Measurements from ENCODE around the gene WDR91. TPM values are rescaled to one million over a fixed set of nuclear protein-coding genes. Genes with fewer than 3 reads are reported as not detected.
A peak's percentile ranks its signal among the peaks of the same experiment; 100 is the strongest.

WDR91 gene
- total RNA-seq (2022) (6.7 and 7.3 TPM in 2 replicates), Bru-seq, nascent RNA (percentile 51 among the genes with signal in this experiment), BruChase-seq, experiment 1, labeled RNA remaining after a 6-hour chase (percentile 55 among the genes with signal in this experiment), BruChase-seq, experiment 2, labeled RNA remaining after a 2-hour chase (percentile 54 among the genes with signal in this experiment)
- long read RNA-seq, full-length matches to known transcripts = 8 of 16 reads
- long read RNA-seq, partial matches to known transcripts = 2 of 16 reads
- long read RNA-seq, other reads (novel, unspliced or antisense) = 6 of 16 reads

GRCh38 chr7:135211179-135211945 lies at the start of gene WDR91:
TSS of gene WDR91 (minus strand) at chr7:135211526. CDS start at chr7:135211502, 24 bp downstream.
- CTCF ChIA-PET = interaction anchor here (0.6 to 1.2 kb wide), 7 partner anchors 36 to 560 kb away, joined by 3 to 5 read pairs (median 3); no protein-coding TSS in a partner anchor
- BruUV-seq (replicated peaks) = no TSS peak
- intact Hi-C loops (cut with micrococcal nuclease) = loop anchor here (1.0 kb wide), 1 partner anchor 41 kb away; the partner anchor contains the start of gene CYREN
- Mint-ChIP-seq H3K4me1 (ENCODE audit: insufficient read depth, unreplicated experiment) (no peaks in the 10 kb centered on the region), H3K9me3 (ENCODE audit: unreplicated experiment) (no peaks in the 10 kb centered on the region), H3K27me3 (ENCODE audit: insufficient read depth, unreplicated experiment) (no peaks in the 10 kb centered on the region), H3K36me3 (ENCODE audit: insufficient read depth, unreplicated experiment) (peaks cover 1% of the 10 kb centered on the region), H3K4me3 (ENCODE audit: unreplicated experiment) (peak within 1 kb of the TSS; percentile 91), H3K27ac (ENCODE audit: low read depth, unreplicated experiment) (peak within 1 kb of the TSS; percentile 92)
- POLR2A ChIA-PET = interaction anchor here (0.5 to 3.5 kb wide), 14 partner anchors 9 to 565 kb away, joined by 3 to 78 read pairs (median 5); partner anchors contain the start of genes BPGM, CNOT4 and CYREN
- TF ChIP-seq CTCF (IDR thresholded peaks at IDR 0.05; ENCODE audit: unreplicated experiment) = no peak
- peak; percentile 94 for DNase-seq (ENCODE audit: unreplicated experiment)

DNA sequence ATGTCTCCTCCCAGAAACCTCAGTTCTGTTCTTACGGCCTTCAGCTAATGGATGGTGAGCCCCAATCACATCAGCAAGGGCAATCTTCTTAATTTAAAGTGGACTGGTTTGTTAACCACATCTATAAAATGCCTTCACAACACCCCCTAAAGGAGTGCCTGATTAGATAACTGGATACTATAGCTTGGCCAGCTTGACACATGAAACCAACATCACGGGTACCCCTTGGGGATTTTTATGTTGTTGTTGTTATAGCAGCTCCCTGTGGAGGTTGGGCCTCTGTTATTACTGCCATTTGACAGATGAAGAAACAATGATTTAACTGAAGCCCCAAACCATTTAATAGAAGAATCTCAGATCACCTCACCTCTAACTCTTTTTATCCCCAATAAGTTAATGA lies 49.1 kb upstream of the WDR91 start:
- CTCF ChIA-PET = interaction anchor here (0.9 to 3.1 kb wide), 2 partner anchors 12 to 14 kb away, joined by 4 to 22 read pairs; no protein-coding TSS in a partner anchor
- TF ChIP-seq CTCF (IDR thresholded peaks at IDR 0.05; ENCODE audit: unreplicated experiment) = no peak
- POLR2A ChIA-PET = no interaction called here
- Mint-ChIP-seq H3K4me1 (ENCODE audit: insufficient read depth, unreplicated experiment) (no peaks in the 10 kb centered on the region), H3K9me3 (ENCODE audit: unreplicated experiment) (no peaks in the 10 kb centered on the region), H3K27me3 (ENCODE audit: insufficient read depth, unreplicated experiment) (no peaks in the 10 kb centered on the region), H3K27ac (ENCODE audit: low read depth, unreplicated experiment) (no peak overlapping the region), H3K4me3 (ENCODE audit: unreplicated experiment) (no peak overlapping the region), H3K36me3 (ENCODE audit: insufficient read depth, unreplicated experiment) (peaks cover 4% of the 10 kb centered on the region)
- intact Hi-C loops (cut with micrococcal nuclease) = no loop called here
- DNase-seq (ENCODE audit: unreplicated experiment) = no peak
- no TSS peak for BruUV-seq (replicated peaks)

GRCh38 chr7:135259702-135260101 lies 48.4 kb upstream of the WDR91 start:
- Mint-ChIP-seq H3K9me3 (ENCODE audit: unreplicated experiment) (no peaks in the 10 kb centered on the region), H3K4me1 (ENCODE audit: insufficient read depth, unreplicated experiment) (no peaks in the 10 kb centered on the region), H3K27ac (ENCODE audit: low read depth, unreplicated experiment) (no peak overlapping the region), H3K36me3 (ENCODE audit: insufficient read depth, unreplicated experiment) (peaks cover 4% of the 10 kb centered on the region), H3K27me3 (ENCODE audit: insufficient read depth, unreplicated experiment) (no peaks in the 10 kb centered on the region), H3K4me3 (ENCODE audit: unreplicated experiment) (no peak overlapping the region)
- no peak for DNase-seq (ENCODE audit: unreplicated experiment)
- POLR2A ChIA-PET = no interaction called here
- no TSS peak for BruUV-seq (replicated peaks)
- intact Hi-C loops (cut with micrococcal nuclease) = no loop called here
- CTCF ChIA-PET = interaction anchor here (3.1 kb wide), 1 partner anchor 15 kb away, joined by 22 read pairs; no protein-coding TSS in a partner anchor
- no peak for TF ChIP-seq CTCF (IDR thresholded peaks at IDR 0.05; ENCODE audit: unreplicated experiment)

- Mint-ChIP-seq H3K4me3 (ENCODE audit: unreplicated experiment) (no peak overlapping the region), H3K27ac (ENCODE audit: low read depth, unreplicated experiment) (no peak overlapping the region), H3K9me3 (ENCODE audit: unreplicated experiment) (no peaks in the 10 kb centered on the region), H3K27me3 (ENCODE audit: insufficient read depth, unreplicated experiment) (no peaks in the 10 kb centered on the region), H3K4me1 (ENCODE audit: insufficient read depth, unreplicated experiment) (no peaks in the 10 kb centered on the region), H3K36me3 (ENCODE audit: insufficient read depth, unreplicated experiment) (peaks cover 4% of the 10 kb centered on the region)
- CTCF ChIA-PET = interaction anchor here (1.3 to 2.4 kb wide), 3 partner anchors 10 to 22 kb away, joined by 3 to 16 read pairs (median 4); no protein-coding TSS in a partner anchor
- DNase-seq (ENCODE audit: unreplicated experiment) = no peak
- no peak for TF ChIP-seq CTCF (IDR thresholded peaks at IDR 0.05; ENCODE audit: unreplicated experiment)
- POLR2A ChIA-PET = no interaction called here
- intact Hi-C loops (cut with micrococcal nuclease) = no loop called here
- BruUV-seq (replicated peaks) = no TSS peak
Observed at GRCh38 chr7:135258585-135258984, 47.3 kb upstream of the WDR91 start.

Measured in MCF 10A (cell line).